GM12878 (cell line): ENCODE measurements around the gene GPRIN1.
"Not testable (repeated sequence)": the region's sequence is repeated elsewhere in the genome, so short reads cannot be mapped to it uniquely, and the experiment has no call there.

Experiments
- BCLAF1 ChIP-seq: fragments of 450-650 bp; IDR thresholded peaks from 2 replicates; pipeline ENCODE4 v1.6.1; 2017; ENCODE audit warnings: antibody characterized with exemption, mild to moderate bottlenecking, moderate library complexity
- CREM ChIP-seq: IDR thresholded peaks from 2 replicates; pipeline ENCODE4 v1.6.1; 2014; ENCODE audit warnings: antibody characterized with exemption, low read depth
- DPF2 ChIP-seq: fragments of 450-650 bp; IDR thresholded peaks from 2 replicates; pipeline ENCODE4 v1.6.1; 2017; ENCODE audit warnings: mild to moderate bottlenecking
- JUND ChIP-seq: IDR thresholded peaks from 2 replicates; pipeline ENCODE4 v1.6.1; 2012; ENCODE audit warnings: low read depth, mild to moderate bottlenecking, low read length, improper control_type of control experiment, moderate library complexity
- MAX ChIP-seq: IDR thresholded peaks from 2 replicates; pipeline ENCODE4 v1.6.1; 2012; ENCODE audit warnings: low read depth, low read length, improper control_type of control experiment
- MTA3 ChIP-seq: IDR thresholded peaks from 2 replicates; pipeline ENCODE4 v1.6.1; 2012; ENCODE audit warnings: low read length, inconsistent platforms, borderline replicate concordance
- POLR2AphosphoS5 ChIP-seq: IDR thresholded peaks from 2 replicates; pipeline ENCODE4 v1.6.1; 2011; ENCODE audit warnings: mild to moderate bottlenecking, low read length, inconsistent platforms
- SPI1 ChIP-seq: IDR thresholded peaks from 2 replicates; pipeline ENCODE4 v1.6.1; 2011; ENCODE audit warnings: low read depth, mild to moderate bottlenecking, low read length, moderate library complexity, borderline replicate concordance; ENCODE audit not compliant: insufficient read depth
- TAF1 ChIP-seq: IDR thresholded peaks from 2 replicates; pipeline ENCODE4 v1.6.1; 2011; ENCODE audit warnings: mild to moderate bottlenecking, low read depth, low read length, borderline replicate concordance
- TARDBP ChIP-seq: IDR thresholded peaks from 2 replicates; pipeline ENCODE4 v1.6.1; 2016; ENCODE audit warnings: borderline replicate concordance
- TCF7 ChIP-seq: IDR thresholded peaks from 2 replicates; pipeline ENCODE4 v1.6.1; 2014; ENCODE audit warnings: antibody characterized with exemption, borderline replicate concordance
- USF2 ChIP-seq: IDR thresholded peaks from 2 replicates; pipeline ENCODE4 v1.6.1; 2011; ENCODE audit warnings: low read depth, low read length, improper control_type of control experiment, borderline replicate concordance
- TF ChIP-seq, protein P1 (sequence below), 3 experiments: IDR thresholded peaks in 2 of 3; conservative IDR thresholded peaks in 1 of 3; 2 replicates each; pipeline ENCODE4 v1.5.1; 2011; ENCODE audit warnings: low read depth in 3 of 3, low read length in 3 of 3, mild to moderate bottlenecking in 3 of 3, control low read depth in 2 of 3, moderate library complexity in 2 of 3, inconsistent platforms in 1 of 3, mixed read lengths in 1 of 3; ENCODE audit not compliant: control insufficient read depth in 2 of 3, insufficient read depth in 1 of 3; ENCODE audit errors: extremely low read depth in 1 of 3
- TF ChIP-seq, protein P2 (sequence below): IDR thresholded peaks from 2 replicates; pipeline ENCODE4 v1.6.1; 2011; ENCODE audit warnings: low read depth, mild to moderate bottlenecking, low read length, moderate library complexity, borderline replicate concordance; ENCODE audit errors: extremely low read depth

- TF ChIP-seq TCF7, SPI1, CREM, DPF2, BCLAF1, USF2, JUND, MAX, TAF1, POLR2AphosphoS5, TARDBP, MTA3: not testable (repeated sequence)
- TF ChIP-seq, protein P1, sequence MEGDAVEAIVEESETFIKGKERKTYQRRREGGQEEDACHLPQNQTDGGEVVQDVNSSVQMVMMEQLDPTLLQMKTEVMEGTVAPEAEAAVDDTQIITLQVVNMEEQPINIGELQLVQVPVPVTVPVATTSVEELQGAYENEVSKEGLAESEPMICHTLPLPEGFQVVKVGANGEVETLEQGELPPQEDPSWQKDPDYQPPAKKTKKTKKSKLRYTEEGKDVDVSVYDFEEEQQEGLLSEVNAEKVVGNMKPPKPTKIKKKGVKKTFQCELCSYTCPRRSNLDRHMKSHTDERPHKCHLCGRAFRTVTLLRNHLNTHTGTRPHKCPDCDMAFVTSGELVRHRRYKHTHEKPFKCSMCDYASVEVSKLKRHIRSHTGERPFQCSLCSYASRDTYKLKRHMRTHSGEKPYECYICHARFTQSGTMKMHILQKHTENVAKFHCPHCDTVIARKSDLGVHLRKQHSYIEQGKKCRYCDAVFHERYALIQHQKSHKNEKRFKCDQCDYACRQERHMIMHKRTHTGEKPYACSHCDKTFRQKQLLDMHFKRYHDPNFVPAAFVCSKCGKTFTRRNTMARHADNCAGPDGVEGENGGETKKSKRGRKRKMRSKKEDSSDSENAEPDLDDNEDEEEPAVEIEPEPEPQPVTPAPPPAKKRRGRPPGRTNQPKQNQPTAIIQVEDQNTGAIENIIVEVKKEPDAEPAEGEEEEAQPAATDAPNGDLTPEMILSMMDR (IDR thresholded peaks at IDR 0.05 in 2 of 3, conservative IDR thresholded peaks at IDR 0.05 in 1 of 3; ENCODE audit: control insufficient read depth in 2 of 3, extremely low read depth in 1 of 3, insufficient read depth in 1 of 3, low read depth in 3 of 3, low read length in 3 of 3), result not testable (repeated sequence)
- TF ChIP-seq, protein P2, sequence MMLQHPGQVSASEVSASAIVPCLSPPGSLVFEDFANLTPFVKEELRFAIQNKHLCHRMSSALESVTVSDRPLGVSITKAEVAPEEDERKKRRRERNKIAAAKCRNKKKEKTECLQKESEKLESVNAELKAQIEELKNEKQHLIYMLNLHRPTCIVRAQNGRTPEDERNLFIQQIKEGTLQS, result not testable (repeated sequence)
These were observed 10.1 kb downstream of the GPRIN1 start for GRCh38 chr5:176599749-176600430.
